ENCODE data around the gene FER. TPM values are rescaled to one million over a fixed set of nuclear protein-coding genes. Genes with fewer than 3 reads are reported as not detected.

Gene FER
- total and polyA plus RNA-seq, 9 of the 15 experiments (the other 6 are each of a cell fraction or from before 2014, with no cell fraction given) = 6.7 to 18.2 (median 8.9) TPM

GRCh38 chr5:108727236-108727650, 20.5 kb upstream of the FER start (continued):
- peak; percentile 12 for TF ChIP-seq MYC (IDR thresholded peaks at IDR 0.05; ENCODE audit: low read depth, low read length)
- TF ChIP-seq MYC (CRISPR knock-in tag; IDR thresholded peaks at IDR 0.05; ENCODE audit: borderline replicate concordance, low read depth) = no peak
- peak in 1 of 2 experiments; percentile 20; a peak in 1 of 3 replicates for TF ChIP-seq CBX3 (IDR thresholded peaks at IDR 0.05; ENCODE audit: borderline replicate concordance in 1 of 2, low read length in 2 of 2)
- 0 out of 2 replicates have a peak, but pooled peaks have one; percentile 22 for TF ChIP-seq JUN (IDR thresholded peaks at IDR 0.05; ENCODE audit: borderline replicate concordance, low read depth, low read length)
- no peak for TF ChIP-seq JUN (CRISPR knock-in tag; IDR thresholded peaks at IDR 0.05; ENCODE audit: borderline replicate concordance)
- TF ChIP-seq EP300 (IDR thresholded peaks at IDR 0.05; ENCODE audit: low read length) = no peak
- 0 out of 2 replicates have a peak, but pooled peaks have one; percentile 7 for TF ChIP-seq SPI1 (IDR thresholded peaks at IDR 0.05; ENCODE audit: borderline replicate concordance, low read depth, low read length)
- peak in 1 of 2 experiments; percentile 30; a peak in 1 of 4 replicates for TF ChIP-seq SIN3A (IDR thresholded peaks at IDR 0.05; ENCODE audit: borderline replicate concordance in 2 of 2, control insufficient read depth in 1 of 2, low read depth in 2 of 2, low read length in 2 of 2)
- peak; percentile 22 for TF ChIP-seq SAP30 (IDR thresholded peaks at IDR 0.05; ENCODE audit: borderline replicate concordance, insufficient read depth, low read depth, low read length, poor library complexity, severe bottlenecking)
- TF ChIP-seq ZBTB26 (CRISPR knock-in tag; IDR thresholded peaks at IDR 0.05) = 0 out of 2 replicates have a peak, but pooled peaks have one; percentile 32
- peak in 1 of 2 experiments; percentile 33; a peak in 3 of 4 replicates for TF ChIP-seq MAZ (CRISPR knock-in tag; conservative IDR thresholded peaks at IDR 0.05 in 1 of 2, IDR thresholded peaks at IDR 0.05 in 1 of 2)
- TF ChIP-seq POLR2H (tag; IDR thresholded peaks at IDR 0.05; ENCODE audit: low read depth) = peak; percentile 45; the same call in 1 of the 2 replicates
- TF ChIP-seq TAF7 (tag; IDR thresholded peaks at IDR 0.05) = no peak
- peak; percentile 12; the same call in 1 of the 2 replicates for TF ChIP-seq NBN (IDR thresholded peaks at IDR 0.05; ENCODE audit: low read depth)
- TF ChIP-seq ZKSCAN1 (IDR thresholded peaks at IDR 0.05; ENCODE audit: low read depth, low read length) = peak; percentile 92
- TF ChIP-seq CBFA2T3 (IDR thresholded peaks at IDR 0.05) = no peak
- TF ChIP-seq JUND (IDR thresholded peaks at IDR 0.05; ENCODE audit: borderline replicate concordance, low read depth, low read length) = no peak
- TF ChIP-seq JUND (tag; IDR thresholded peaks at IDR 0.05; ENCODE audit: borderline replicate concordance, low read depth, low read length) = no peak
- TF ChIP-seq RBBP5 (IDR thresholded peaks at IDR 0.05; ENCODE audit: borderline replicate concordance, insufficient read depth, low read length, poor library complexity, severe bottlenecking) = no peak
- TF ChIP-seq SUPT5H (IDR thresholded peaks at IDR 0.05) = 0 out of 2 replicates have a peak, but pooled peaks have one; percentile 29
- TF ChIP-seq RBM39 (optimal IDR thresholded peaks at IDR 0.05; ENCODE audit: low read depth, low read length) = peak; percentile 73
- peak; percentile 6; the same call in 1 of the 2 replicates for TF ChIP-seq BRD4 (IDR thresholded peaks at IDR 0.05)
- peak; percentile 47; the same call in 1 of the 2 replicates for TF ChIP-seq GTF2E2 (tag; IDR thresholded peaks at IDR 0.05)
- TF ChIP-seq ZEB2 (IDR thresholded peaks at IDR 0.05) = no peak
- no peak for TF ChIP-seq E2F8 (IDR thresholded peaks at IDR 0.05; ENCODE audit: low read depth, partially characterized antibody)
- TF ChIP-seq ZNF239 (CRISPR knock-in tag; IDR thresholded peaks at IDR 0.05) = no peak
